ENCODE measurements around the gene CDK18. TPM values are rescaled to one million over a fixed set of nuclear protein-coding genes. Genes with fewer than 3 reads are reported as not detected.

CDK18 gene
- total RNA-seq, 1 donor from 2014 or later, result 36.6 TPM

- Histone ChIP-seq H3K27ac (no peak overlapping the region), H3K27me3 (ENCODE audit: low read depth) (no peaks in the 10 kb centered on the region), H3K36me3 (no peaks in the 10 kb centered on the region), H3K4me1 (peaks cover 16% of the 10 kb centered on the region), H3K4me3 (no peak overlapping the region), H3K9me3 (no peaks in the 10 kb centered on the region)
- no peak for TF ChIP-seq CTCF (IDR thresholded peaks at IDR 0.05)
- ATAC-seq, result peak in 1 of 2 donors; percentile 60
- DNase-seq, result no peak
- intact Hi-C loops (cut with DNase I), result no loop called here
Observed at GRCh38 chr1:205578780-205579571, 74.5 kb downstream of the CDK18 start.

- H3K27ac ChIP-seq, result peak overlapping the region; percentile 31
- no peaks in the 10 kb centered on the region for H3K9me3 ChIP-seq
- no peak overlapping the region for H3K4me3 ChIP-seq
- H3K36me3 ChIP-seq, result no peaks in the 10 kb centered on the region
- DNase-seq (no peak), ATAC-seq (no peak)
- intact Hi-C loops (cut with DNase I), result no loop called here
- no peak for TF ChIP-seq CTCF (IDR thresholded peaks at IDR 0.05)
- no peaks in the 10 kb centered on the region for H3K27me3 ChIP-seq (ENCODE audit: low read depth)
- peaks cover 16% of the 10 kb centered on the region for H3K4me1 ChIP-seq
Observed at GRCh38 chr1:205579711-205580110, 75.2 kb downstream of the CDK18 start.

GRCh38 chr1:205580140-205580922, 75.9 kb downstream of the CDK18 start:
- intact Hi-C loops (cut with DNase I), result no loop called here
- peaks cover 16% of the 10 kb centered on the region for H3K4me1 ChIP-seq
- ATAC-seq (no peak), DNase-seq (no peak)
- TF ChIP-seq CTCF (IDR thresholded peaks at IDR 0.05), result no peak
- peak overlapping the region; percentile 31 for H3K27ac ChIP-seq
- no peaks in the 10 kb centered on the region for H3K27me3 ChIP-seq (ENCODE audit: low read depth)
- no peak overlapping the region for H3K4me3 ChIP-seq
- H3K36me3 ChIP-seq, result no peaks in the 10 kb centered on the region
- no peaks in the 10 kb centered on the region for H3K9me3 ChIP-seq

- peaks cover 16% of the 10 kb centered on the region for H3K4me1 ChIP-seq
- no peak for DNase-seq
- no peaks in the 10 kb centered on the region for H3K36me3 ChIP-seq
- intact Hi-C loops (cut with DNase I), result no loop called here
- no peaks in the 10 kb centered on the region for H3K9me3 ChIP-seq
- no peak for ATAC-seq
- no peak overlapping the region for H3K4me3 ChIP-seq
- no peak overlapping the region for H3K27ac ChIP-seq
- no peaks in the 10 kb centered on the region for H3K27me3 ChIP-seq (ENCODE audit: low read depth)
- TF ChIP-seq CTCF (IDR thresholded peaks at IDR 0.05), result no peak
Observed at GRCh38 chr1:205580923-205581180, 76.4 kb downstream of the CDK18 start.

- no peak for DNase-seq
- intact Hi-C loops (cut with DNase I), result no loop called here
Observed at GRCh38 chr1:205581321-205581980, 77.0 kb downstream of the CDK18 start.

More at GRCh38 chr1:205581321-205581980, 77.0 kb downstream of the CDK18 start:
- no peaks in the 10 kb centered on the region for H3K36me3 ChIP-seq
- TF ChIP-seq CTCF (IDR thresholded peaks at IDR 0.05), result no peak
- no peak overlapping the region for H3K4me3 ChIP-seq
- peaks cover 16% of the 10 kb centered on the region for H3K4me1 ChIP-seq
- no peaks in the 10 kb centered on the region for H3K27me3 ChIP-seq (ENCODE audit: low read depth)
- H3K9me3 ChIP-seq, result no peaks in the 10 kb centered on the region
- no peak for ATAC-seq
- H3K27ac ChIP-seq, result peak overlapping the region; percentile 71

Measured in lower lobe of right lung (tissue), 2 donors.